M059J (cell line): ENCODE data around the gene GPAT2. TPM values are rescaled to one million over a fixed set of nuclear protein-coding genes. Genes with fewer than 3 reads are reported as not detected.
A peak's percentile ranks its signal among the peaks of the same experiment; 100 is the strongest.
"Not testable (repeated sequence)": the region's sequence is repeated elsewhere in the genome, so short reads cannot be mapped to it uniquely, and the experiment has no call there.

Source experiments
- DNase-seq: peaks from one replicate; pipeline ENCODE4 v3.0.0-alpha.2; 2012; ENCODE audit warnings: low read depth
- total RNA-seq: library from RNA; depleted of rRNA; stranded (reverse); fragments of >200 nt; shearing (Covaris generic); gene quantifications from 2 replicates; pipeline ENCODE4 v1.2.3, GENCODE V29; 2014

GPAT2 gene
- total RNA-seq, 1 experiment from 2014 or later = not detected

DNA sequence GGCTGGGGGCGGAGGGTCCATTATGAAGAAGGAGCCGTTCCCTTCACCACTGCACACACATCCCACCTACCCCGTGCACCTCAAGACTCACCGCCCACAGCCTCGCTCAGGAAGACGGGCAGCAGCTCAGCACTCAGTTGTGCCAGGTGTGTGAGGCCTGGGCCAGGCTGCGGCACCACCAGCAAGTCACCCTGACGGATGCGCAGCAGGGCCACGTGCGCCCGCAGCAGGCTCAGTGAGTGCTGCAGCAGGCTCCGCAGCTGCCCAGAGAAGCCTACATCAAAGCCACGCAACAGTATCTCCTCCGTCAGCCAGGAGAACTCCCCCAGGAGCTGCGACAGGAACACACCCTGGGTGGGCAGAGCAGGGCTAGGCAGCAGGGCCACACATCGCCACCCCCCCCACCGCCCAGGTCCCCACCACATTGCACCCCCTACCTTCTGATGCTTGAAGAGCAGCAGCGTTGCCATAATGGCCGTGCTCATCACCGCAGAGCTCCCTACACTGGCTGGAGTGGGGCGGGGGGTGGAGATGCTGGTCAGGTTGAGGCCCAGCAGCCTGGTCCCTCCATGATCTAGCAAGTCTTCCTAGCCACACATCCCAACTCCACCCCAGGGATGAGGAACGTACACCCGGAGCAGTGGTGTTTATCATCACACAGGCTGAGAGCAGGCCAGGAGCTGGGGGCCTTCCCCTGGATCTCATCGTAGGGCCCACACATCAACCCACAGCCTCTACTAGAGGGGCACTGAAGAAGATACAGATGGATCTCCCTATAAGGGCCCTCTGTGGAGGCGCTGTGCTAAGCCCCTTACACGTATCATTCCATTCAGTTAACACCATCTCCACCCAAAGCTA is 10.2 kb downstream of the GPAT2 start:
- DNase-seq = no peak

DNA sequence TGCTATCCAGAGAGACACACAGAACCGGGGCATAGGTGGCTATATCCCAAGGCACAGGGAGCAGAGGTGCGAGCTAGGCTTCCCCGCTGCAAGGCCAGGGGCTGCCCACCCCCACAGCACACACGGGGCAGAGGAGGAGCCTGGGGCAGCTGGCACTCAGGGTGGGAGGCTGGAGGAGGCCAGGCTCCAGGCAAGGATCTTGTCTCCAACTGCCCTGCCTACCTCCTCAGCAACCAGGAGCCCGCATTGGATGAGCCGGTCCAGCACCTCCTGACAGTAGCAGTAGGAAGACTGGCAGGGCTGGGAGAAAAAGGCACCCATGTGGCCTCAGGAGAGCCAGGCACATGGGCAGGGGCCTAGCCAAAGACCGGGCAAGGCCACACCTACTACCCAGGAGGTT is 11.0 kb downstream of the GPAT2 start:
- not testable (repeated sequence) for DNase-seq

- DNase-seq = peak; percentile 67
Observed at GRCh38 chr2:96022701-96023447, 11.8 kb downstream of the GPAT2 start.

DNA sequence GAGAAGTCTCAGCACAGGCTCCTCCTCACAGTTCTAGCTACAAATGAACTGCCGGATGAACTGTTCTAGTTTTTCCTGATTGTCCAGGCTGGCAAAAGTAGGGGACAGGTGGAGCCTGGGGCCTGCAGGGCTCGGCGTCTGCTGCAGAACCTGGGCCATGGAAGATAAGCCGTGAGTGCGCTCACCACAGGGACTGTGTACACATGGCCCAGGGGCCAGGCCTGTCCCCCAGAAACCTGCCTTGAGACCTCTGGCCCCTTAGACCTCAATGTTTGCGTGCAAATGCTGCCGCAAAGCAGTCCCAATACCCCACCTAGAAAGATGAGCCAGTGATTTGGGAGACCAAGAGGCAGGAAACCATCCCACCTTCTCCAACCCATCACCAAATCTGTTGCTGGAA is 12.6 kb downstream of the GPAT2 start:
- DNase-seq = not testable (repeated sequence)

DNA sequence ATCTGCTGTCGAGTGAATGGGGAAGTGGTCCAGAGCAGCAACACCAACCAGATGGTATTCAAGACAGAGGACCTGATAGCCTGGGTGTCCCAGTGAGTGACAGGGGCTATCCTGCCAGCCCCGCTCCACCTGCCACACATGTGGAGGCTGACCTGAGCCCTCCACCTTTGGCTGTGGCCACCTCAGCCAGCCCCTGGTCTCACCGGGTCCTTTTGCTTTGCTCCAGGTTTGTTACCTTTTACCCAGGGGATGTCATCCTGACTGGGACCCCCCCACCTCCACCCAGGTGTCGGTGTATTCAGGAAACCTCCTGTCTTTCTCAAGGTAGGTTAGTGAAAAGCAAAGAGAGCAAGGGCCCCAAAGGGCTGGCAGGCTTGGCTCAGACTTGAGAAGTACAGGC is 13.6 kb downstream of the GPAT2 start:
- not testable (repeated sequence) for DNase-seq

- peak; percentile 38 for DNase-seq
Observed at GRCh38 chr2:96019909-96020590, 14.7 kb downstream of the GPAT2 start.

DNA sequence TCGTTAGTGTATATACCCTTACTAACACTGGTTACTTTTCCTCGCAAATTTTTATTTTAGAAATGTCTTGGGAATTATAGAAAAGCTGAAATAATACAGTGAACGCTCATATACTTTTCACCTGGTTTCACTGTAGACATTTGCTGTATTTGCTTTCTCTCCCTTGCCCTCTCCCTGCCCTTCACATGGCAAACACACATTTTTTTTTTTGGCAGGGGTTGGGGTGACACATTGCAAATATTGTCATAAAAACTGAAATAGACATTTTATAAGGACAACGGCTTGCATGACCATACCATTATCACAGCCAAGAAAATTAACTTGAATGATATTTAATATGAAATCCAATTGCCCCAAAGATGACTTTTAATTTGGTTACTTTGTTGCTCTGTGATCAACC is 18.4 kb downstream of the GPAT2 start:
- DNase-seq = not testable (repeated sequence)

DNA sequence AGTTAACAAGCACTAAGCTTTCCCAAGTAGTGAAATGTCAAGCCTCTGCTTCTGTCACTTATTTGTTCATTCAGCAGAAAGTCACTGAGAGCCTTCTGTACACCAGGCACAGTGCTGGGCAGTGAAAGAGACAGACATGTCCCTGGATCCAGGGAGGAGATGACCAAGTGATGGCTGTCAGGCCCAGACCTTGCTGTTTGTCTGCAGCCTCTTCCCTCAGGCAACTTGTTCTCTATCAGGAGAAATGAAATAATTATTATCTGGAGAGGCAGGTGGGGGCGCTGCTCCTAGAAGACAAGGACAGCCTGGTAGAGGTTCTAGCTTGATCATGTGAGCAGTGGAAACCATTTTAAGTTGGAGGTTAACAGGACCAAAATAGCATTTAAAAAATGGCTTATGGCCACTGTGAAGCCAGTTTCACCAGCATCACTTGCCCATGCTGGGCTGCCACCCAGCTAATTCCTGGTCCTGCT is 21.9 kb downstream of the GPAT2 start:
- not testable (repeated sequence) for DNase-seq

DNA sequence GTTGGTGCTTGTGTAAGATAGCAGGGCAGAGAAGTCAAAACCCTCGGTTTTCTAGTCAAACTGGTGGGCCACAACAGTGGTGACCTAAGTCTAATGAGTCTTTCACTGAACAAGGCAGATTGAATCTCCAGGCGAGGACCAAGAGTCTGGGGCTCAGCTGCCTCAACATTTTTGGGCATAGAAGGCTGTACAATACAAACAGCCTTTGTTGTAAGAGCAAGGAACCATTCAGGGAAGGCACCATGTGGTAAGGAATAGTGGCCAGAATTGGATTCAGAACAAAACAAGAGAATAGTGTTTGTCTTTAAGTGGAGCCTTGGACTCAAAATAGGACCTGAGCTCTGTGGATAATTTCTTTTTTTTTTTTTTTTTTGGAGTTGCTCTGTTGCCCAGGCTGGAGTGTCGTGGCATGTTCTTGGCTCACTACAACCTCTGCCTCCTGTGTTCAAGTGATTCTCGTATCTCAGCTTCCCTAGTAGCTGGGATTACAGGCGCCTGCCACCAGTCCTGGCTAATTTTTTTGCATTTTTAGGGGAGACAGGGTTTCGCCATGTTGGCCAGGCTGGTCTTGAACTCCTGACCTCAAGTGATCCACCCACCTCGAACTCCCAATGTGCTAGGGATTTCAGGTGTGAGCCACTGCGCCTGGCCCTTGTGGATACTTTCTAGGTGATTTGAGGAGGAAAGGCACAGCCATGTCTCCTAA is 22.5 kb downstream of the GPAT2 start:
- not testable (repeated sequence) for DNase-seq

DNA sequence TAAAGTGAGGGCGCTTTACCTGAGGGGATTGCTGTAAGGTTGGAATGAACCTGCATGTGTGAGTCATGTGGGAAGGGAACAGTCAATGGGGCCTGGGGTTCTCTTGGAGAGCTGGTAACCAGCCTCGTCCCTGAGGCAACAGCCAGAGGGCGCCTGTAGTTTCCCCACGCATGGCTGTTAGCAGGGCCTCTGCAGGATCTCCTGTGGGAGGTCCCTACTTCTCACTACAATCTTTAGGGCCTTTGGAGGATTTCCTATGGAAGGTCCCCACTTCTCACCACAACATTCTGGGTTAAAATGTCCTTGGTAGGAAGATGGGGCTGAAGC is 23.6 kb downstream of the GPAT2 start:
- peak; percentile 35 for DNase-seq

GRCh38 chr2:96010320-96011128 is 24.2 kb downstream of the GPAT2 start:
- DNase-seq = peak; percentile 74

DNA sequence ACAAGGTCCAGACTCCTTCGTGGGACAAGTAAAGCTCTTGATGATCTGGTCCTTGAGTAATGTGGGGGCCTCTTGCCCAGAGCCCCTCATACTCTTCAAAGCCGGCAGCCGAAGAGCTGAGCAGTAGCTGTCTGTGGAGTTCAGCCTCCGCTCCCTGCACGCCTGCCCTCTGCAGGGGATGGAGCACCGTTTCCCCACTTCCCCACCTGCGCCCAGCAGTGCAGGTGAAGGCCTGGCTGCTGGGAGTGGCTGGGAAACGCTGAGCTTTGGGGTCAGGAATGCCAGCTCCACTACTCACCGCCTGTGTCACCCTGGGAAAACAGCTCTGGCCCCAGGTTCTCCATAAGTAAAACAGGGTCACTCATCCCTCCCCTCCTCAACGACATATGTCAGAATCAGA is 24.9 kb downstream of the GPAT2 start:
- not testable (repeated sequence) for DNase-seq

GRCh38 chr2:96008051-96008450 is 26.7 kb downstream of the GPAT2 start:
- not testable (repeated sequence) for DNase-seq

GRCh38 chr2:96006248-96006647 is 28.5 kb downstream of the GPAT2 start:
- not testable (repeated sequence) for DNase-seq

DNA sequence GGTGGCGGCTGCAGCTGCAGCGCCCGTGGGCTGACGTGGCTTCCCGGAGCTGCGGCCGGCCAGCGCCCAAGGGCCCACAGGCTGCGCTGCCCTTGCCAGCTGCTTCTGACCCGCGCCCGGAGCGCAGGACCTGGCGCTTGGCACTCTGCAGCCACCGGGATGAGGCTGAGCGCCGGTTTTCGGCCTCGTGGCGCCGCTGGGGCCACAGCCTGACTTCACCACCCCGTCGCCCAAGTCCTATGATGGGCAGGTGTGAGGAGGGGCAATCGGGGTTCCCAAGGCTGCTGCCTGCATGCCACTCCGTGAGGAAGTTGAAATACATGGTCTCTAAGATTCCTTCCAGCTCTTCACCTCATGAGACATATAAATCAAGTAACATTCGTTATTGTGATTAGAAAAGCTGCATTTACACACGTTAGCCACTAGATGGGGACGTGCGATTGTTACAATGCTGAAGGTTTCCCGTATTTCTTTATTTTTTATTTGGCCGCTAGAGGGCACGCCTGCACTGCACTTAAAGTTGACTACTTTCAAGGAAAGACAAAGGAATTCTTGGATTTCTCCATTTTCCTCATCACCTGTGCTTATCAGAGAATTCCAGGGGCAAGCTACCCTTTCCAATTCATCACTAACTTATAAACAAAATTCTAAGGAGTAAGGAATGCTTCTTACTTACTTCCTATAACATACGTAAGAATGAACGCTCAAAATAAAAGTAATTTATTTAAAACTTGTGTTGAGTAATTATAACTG is 42.0 kb downstream of the GPAT2 start:
- peak; percentile 56 for DNase-seq

DNA sequence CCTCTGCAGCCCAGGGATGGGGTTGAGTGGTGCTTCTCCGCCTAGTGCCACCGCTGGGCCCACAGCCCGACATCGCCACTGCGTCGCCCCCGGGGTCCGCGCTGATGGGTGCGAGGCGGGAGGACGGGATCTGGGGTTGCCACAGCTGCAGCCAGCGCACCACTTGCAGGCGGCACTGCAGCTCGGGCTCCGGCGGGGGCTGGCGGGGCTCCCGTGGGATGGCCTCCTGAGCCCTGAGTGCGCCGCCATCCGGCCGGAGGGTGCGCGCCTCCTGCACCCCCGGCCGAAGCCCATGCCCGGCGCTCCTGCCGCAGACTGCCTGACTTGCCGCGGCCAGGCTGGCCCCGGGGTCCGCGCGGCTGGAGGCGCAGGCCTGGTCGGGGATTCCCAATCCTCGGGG is 42.6 kb downstream of the GPAT2 start:
- not testable (repeated sequence) for DNase-seq

GRCh38 chr2:95991351-95992094 is 43.2 kb downstream of the GPAT2 start, which contains the start of gene ANKRD36C:
Gene ANKRD36C, minus strand, starts transcription at chr2:95991824. Its CDS starts 116 bp downstream, at chr2:95991708.
- DNase-seq = peak; percentile 37

DNA sequence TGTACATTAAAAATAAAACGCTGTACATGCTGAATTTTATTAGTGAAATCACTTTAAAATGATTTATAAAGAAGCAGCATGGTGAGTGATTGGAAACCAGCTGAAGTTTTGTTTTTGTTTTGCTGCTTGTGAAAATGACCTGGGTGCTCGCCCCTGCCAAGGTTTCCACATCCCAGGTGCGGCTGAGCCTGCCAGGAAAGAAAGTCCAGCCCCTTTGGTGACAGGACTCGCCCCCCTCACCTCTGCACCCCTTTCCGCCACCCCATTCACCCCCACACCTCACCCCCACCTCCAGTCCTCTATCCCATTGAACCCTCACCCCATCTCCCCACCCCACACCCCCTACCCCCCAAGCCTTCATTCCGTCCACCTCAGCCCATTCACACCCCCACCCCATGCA is 43.8 kb downstream of the GPAT2 start:
- not testable (repeated sequence) for DNase-seq
